AG04449 (cell line): ENCODE results near the gene STK32A.

Experiments
- CTCF ChIA-PET: fragments of 350-600 bp; formaldehyde crosslinking; extraction: SDS; loops from one replicate; lab custom pipeline; 2021; ENCODE audit warnings: antibody characterized with exemption; lab: Yijun Ruan, JAX
- POLR2A ChIA-PET: fragments of 400-600, 350-600 bp; formaldehyde crosslinking; extraction: SDS; loops from one replicate; lab custom pipeline; 2020; ENCODE audit warnings: antibody characterized with exemption, inconsistent platforms; lab: Yijun Ruan, JAX
- DNase-seq: peaks from one replicate; pipeline ENCODE4 v3.0.0-alpha.2; 2010; ENCODE audit warnings: low read depth, low spot score
- H3K4me3 ChIP-seq: 2 replicates; pipeline ENCODE4 v1.5.1; 2011; ENCODE audit warnings: low read depth, mild to moderate bottlenecking, control low read depth, low read length
- CTCF ChIP-seq: IDR thresholded peaks from one replicate; pipeline ENCODE4 v1.5.1; 2011; ENCODE audit warnings: mild to moderate bottlenecking, moderate library complexity, low read length, control low read depth, inconsistent platforms; ENCODE audit not compliant: insufficient read depth; ENCODE audit errors: missing control alignments

The STK32A gene

GRCh38 chr5:147381555-147381954 lies 146.7 kb downstream of the STK32A start:
- no peak overlapping the region for H3K4me3 ChIP-seq
- TF ChIP-seq CTCF, result no peak
- CTCF ChIA-PET, result interaction anchor here (0.6 to 5.0 kb wide), 7 partner anchors 10 to 990 kb away, joined by 3 to 40 read pairs (median 6); no protein-coding TSS in a partner anchor
- DNase-seq, result no peak
- POLR2A ChIA-PET, result no interaction called here

GRCh38 chr5:147382776-147383175 lies 147.9 kb downstream of the STK32A start:
- ChIA-PET CTCF (interaction anchor here (0.7 to 5.0 kb wide), 4 partner anchors 9 to 193 kb away, joined by 3 to 40 read pairs (median 4); no protein-coding TSS in a partner anchor), POLR2A (no interaction called here)
- no peak for DNase-seq
- TF ChIP-seq CTCF, result no peak
- peak overlapping the region; percentile 60 for H3K4me3 ChIP-seq

GRCh38 chr5:147384346-147385193 lies 149.7 kb downstream of the STK32A start:
- CTCF ChIA-PET, result interaction anchor here (0.6 to 1.6 kb wide), 6 partner anchors 9 to 194 kb away, joined by 3 to 5 read pairs (median 3); no protein-coding TSS in a partner anchor
- H3K4me3 ChIP-seq, result no peak overlapping the region
- no peak for DNase-seq
- TF ChIP-seq CTCF, result no peak
- POLR2A ChIA-PET, result no interaction called here

- TF ChIP-seq CTCF, result no peak
- H3K4me3 ChIP-seq, result no peak overlapping the region
- no peak for DNase-seq
- ChIA-PET POLR2A (interaction anchor here (2.0 kb wide), 1 partner anchor 167 kb away, joined by 4 read pairs; no protein-coding TSS in a partner anchor), CTCF (interaction anchor here (0.8 to 12.0 kb wide), 7 partner anchors 9 to 190 kb away, joined by 3 to 91 read pairs (median 9); no protein-coding TSS in a partner anchor)
Observed at GRCh38 chr5:147387109-147387508, 152.3 kb downstream of the STK32A start.

- CTCF ChIA-PET, result interaction anchor here (0.6 to 12.0 kb wide), 18 partner anchors 8 to 200 kb away, joined by 3 to 91 read pairs (median 4); no protein-coding TSS in a partner anchor
- TF ChIP-seq CTCF, result no peak
- no peak overlapping the region for H3K4me3 ChIP-seq
- DNase-seq, result no peak
- POLR2A ChIA-PET, result interaction anchor here (2.0 kb wide), 1 partner anchor 166 kb away, joined by 4 read pairs; no protein-coding TSS in a partner anchor
Observed at GRCh38 chr5:147388184-147389108, 153.6 kb downstream of the STK32A start.
